Measurements from ENCODE around the gene CD300A. TPM values are rescaled to one million over a fixed set of nuclear protein-coding genes. Genes with fewer than 3 reads are reported as not detected.
A peak's percentile ranks its signal among the peaks of the same experiment; 100 is the strongest.

CD300A gene
- total and polyA plus RNA-seq, 4 donors, result 2.2 to 11.5 (median 8.0) TPM

GRCh38 chr17:74427048-74427762 is 39.2 kb upstream of the CD300A start (continued):
- TF ChIP-seq REST (IDR thresholded peaks at IDR 0.05), result peak; percentile 81
- TF ChIP-seq NR2F2 (IDR thresholded peaks at IDR 0.05), result no peak
- TF ChIP-seq YY1 (IDR thresholded peaks at IDR 0.05), result peak; percentile 79
- no peak for TF ChIP-seq ATF3 (IDR thresholded peaks at IDR 0.05)
- TF ChIP-seq RAD21 (IDR thresholded peaks at IDR 0.05), result peak in 1 of 2 donors; percentile 16
- peak; percentile 88 for TF ChIP-seq SP1 (IDR thresholded peaks at IDR 0.05)
- no peak for TF ChIP-seq ZBTB33 (IDR thresholded peaks at IDR 0.05)

- TF ChIP-seq SP1 (IDR thresholded peaks at IDR 0.05) (no peak), JUND (IDR thresholded peaks at IDR 0.05) (no peak), HNF4G (IDR thresholded peaks at IDR 0.05) (no peak), YY1 (IDR thresholded peaks at IDR 0.05) (no peak), TAF1 (conservative IDR thresholded peaks at IDR 0.05) (no peak), NR2F2 (IDR thresholded peaks at IDR 0.05) (no peak), REST (IDR thresholded peaks at IDR 0.05) (no peak), HNF4A (conservative IDR thresholded peaks at IDR 0.05) (no peak), RXRA (IDR thresholded peaks at IDR 0.05) (no peak), MAX (IDR thresholded peaks at IDR 0.05) (no peak), FOXA2 (IDR thresholded peaks at IDR 0.05) (no peak), EGR1 (IDR thresholded peaks at IDR 0.05; ENCODE audit: low read depth in 2 of 2) (no peak), RAD21 (IDR thresholded peaks at IDR 0.05) (no peak), FOXA1 (IDR thresholded peaks at IDR 0.05) (no peak)
- Histone ChIP-seq H3K9ac (ENCODE audit: low read depth in 1 of 2, low read length in 2 of 2) (peak overlapping the region; percentile 27 to 62), H3K36me3 (ENCODE audit: control insufficient read depth in 4 of 4, insufficient read depth in 3 of 4, low read depth in 1 of 4, low read length in 3 of 4) (no peaks in the 10 kb centered on the region), H3K4me1 (ENCODE audit: control insufficient read depth in 4 of 4, insufficient read depth in 4 of 4, low read length in 3 of 4) (peaks cover 12 to 41% (median 33%) of the 10 kb centered on the region in 4 donors), H3K27me3 (ENCODE audit: control insufficient read depth in 4 of 4, insufficient read depth in 4 of 4, low read length in 3 of 4) (no peaks in the 10 kb centered on the region), H3K9me3 (ENCODE audit: control insufficient read depth in 4 of 4, low read length in 3 of 4) (no peaks in the 10 kb centered on the region), H3K4me3 (ENCODE audit: low read depth in 1 of 3, low read length in 3 of 3) (no peak overlapping the region), H3K27ac (ENCODE audit: low read depth in 1 of 2, low read length in 2 of 2) (peak overlapping the region; percentile 84)
- DNase-seq (ENCODE audit: low spot score), result no peak
- WGBS, result 45% methylated on average over 6 of the region's 6 CpGs
These were observed 38.7 kb upstream of the CD300A start for GRCh38 chr17:74427763-74428153.

Data from liver (tissue), 9 donors.